Suprapubic skin (tissue), 4 donors: Measurements from ENCODE around the gene OSBPL6.

Experiments
- EP300 ChIP-seq: sonication (generic); formaldehyde crosslinking; IDR thresholded peaks from one replicate; pipeline ENCODE4 v1.6.1; 2017; ENCODE audit warnings: antibody characterized with exemption
- POLR2A ChIP-seq, 2 donors: fragments of 450-650 bp; IDR thresholded peaks; one replicate each; pipeline ENCODE4 v1.6.1; 2017; ENCODE audit warnings: antibody characterized with exemption in 2 of 2, mild to moderate bottlenecking in 2 of 2, moderate library complexity in 2 of 2
- POLR2AphosphoS5 ChIP-seq, 3 donors: sonication (generic); formaldehyde crosslinking; IDR thresholded peaks; one replicate each; pipeline ENCODE4 v1.6.1; 2017; ENCODE audit warnings: antibody characterized with exemption in 3 of 3

DNA sequence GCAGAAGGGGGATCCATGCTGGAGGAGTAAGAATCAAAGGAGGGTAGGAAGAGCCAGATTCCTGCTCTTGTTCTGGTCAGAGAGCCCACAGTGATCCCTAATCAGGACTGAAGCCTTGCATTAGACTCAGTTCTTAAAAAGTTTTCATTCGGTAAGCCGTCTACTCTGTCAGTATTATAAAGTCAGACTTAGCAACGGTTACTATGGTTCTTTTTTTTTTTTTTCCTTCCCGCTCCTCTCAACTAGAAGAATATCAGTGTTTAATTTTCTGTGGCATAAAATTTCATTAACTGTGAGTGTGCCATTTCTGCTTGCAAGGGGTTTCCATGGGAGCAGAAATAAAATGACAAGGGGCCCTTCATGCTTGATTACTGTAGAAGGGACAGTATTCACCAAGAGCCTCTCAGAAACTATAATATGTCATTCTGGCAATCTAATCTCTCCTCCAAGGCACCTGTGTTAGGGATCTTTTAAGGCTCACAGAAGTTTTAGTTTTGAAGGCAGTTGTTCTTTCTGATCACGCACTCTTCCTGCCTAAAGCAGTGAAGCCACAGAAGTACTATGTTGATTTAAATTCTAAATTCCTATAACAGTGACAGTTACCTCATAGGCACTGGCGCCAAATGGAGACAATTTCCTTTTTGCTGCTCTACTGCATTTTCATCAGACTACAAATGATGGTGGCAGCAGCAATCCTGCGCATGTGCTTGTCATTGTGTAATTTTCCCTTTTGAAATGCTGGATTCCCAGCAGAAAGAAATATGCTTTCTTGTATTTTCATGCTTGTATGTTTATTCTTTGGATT, 57.0 kb downstream of the OSBPL6 start:
- TF ChIP-seq POLR2AphosphoS5 (IDR thresholded peaks at IDR 0.05) (no peak), POLR2A (IDR thresholded peaks at IDR 0.05) (no peak), EP300 (no peak)
